Calu3 (cell line): ENCODE results near the gene TARS2. TPM values are rescaled to one million over a fixed set of nuclear protein-coding genes. Genes with fewer than 3 reads are reported as not detected.

ENCODE experiments used
- BruUV-seq: library from RNA; stranded (reverse); fragments of 400-500 nt; replicated peaks from 2 replicates; lab custom pipeline; 2021; lab: Mats Ljungman, UMichigan
- CTCF ChIA-PET: fragments of 300-600 bp; sonication (Branson Sonifier 250); formaldehyde crosslinking; loops from one replicate; lab custom pipeline; 2022; ENCODE audit warnings: antibody characterized with exemption; lab: Charles Lee
- DNase-seq: peaks from one replicate; pipeline ENCODE4 v3.0.0; 2022
- H3K27ac Mint-ChIP-seq: one replicate; pipeline ENCODE4 v1.8.0; 2022; ENCODE audit warnings: mixed read lengths; ENCODE audit not compliant: unreplicated experiment
- H3K27me3 Mint-ChIP-seq: one replicate; pipeline ENCODE4 v1.8.0; 2022; ENCODE audit warnings: mixed read lengths; ENCODE audit not compliant: unreplicated experiment
- H3K36me3 Mint-ChIP-seq: one replicate; pipeline ENCODE4 v1.8.0; 2022; ENCODE audit warnings: mild to moderate bottlenecking, moderate library complexity, mixed read lengths; ENCODE audit not compliant: insufficient read depth, unreplicated experiment
- H3K4me1 Mint-ChIP-seq: one replicate; pipeline ENCODE4 v1.8.0; 2022; ENCODE audit warnings: mild to moderate bottlenecking, low read depth, mixed read lengths; ENCODE audit not compliant: unreplicated experiment
- H3K4me3 Mint-ChIP-seq: one replicate; pipeline ENCODE4 v1.8.0; 2022; ENCODE audit warnings: mild to moderate bottlenecking, low read depth, moderate library complexity, mixed read lengths; ENCODE audit not compliant: unreplicated experiment
- H3K9me3 Mint-ChIP-seq: one replicate; pipeline ENCODE4 v1.8.0; 2022; ENCODE audit warnings: low read depth, mixed read lengths; ENCODE audit not compliant: unreplicated experiment
- intact Hi-C: fragments of 100-400 bp; cut with micrococcal nuclease; formaldehyde crosslinking; loops from one replicate; pipeline ENCODE4 v1.10.0; 2022; ENCODE audit not compliant: unreplicated experiment
- total RNA-seq: library from RNA; stranded (reverse); gene quantifications from 2 replicates; pipeline ENCODE4 v1.2.3, GENCODE V29; 2022
- TF ChIP-seq, protein P1 (sequence below): fragments of 200-600 bp; IDR thresholded peaks from one replicate; pipeline ENCODE4 v1.8.0; 2022; ENCODE audit warnings: antibody characterized with exemption; ENCODE audit not compliant: unreplicated experiment

TARS2 gene
- total RNA-seq, 1 experiment from 2014 or later = 42.2 TPM

DNA sequence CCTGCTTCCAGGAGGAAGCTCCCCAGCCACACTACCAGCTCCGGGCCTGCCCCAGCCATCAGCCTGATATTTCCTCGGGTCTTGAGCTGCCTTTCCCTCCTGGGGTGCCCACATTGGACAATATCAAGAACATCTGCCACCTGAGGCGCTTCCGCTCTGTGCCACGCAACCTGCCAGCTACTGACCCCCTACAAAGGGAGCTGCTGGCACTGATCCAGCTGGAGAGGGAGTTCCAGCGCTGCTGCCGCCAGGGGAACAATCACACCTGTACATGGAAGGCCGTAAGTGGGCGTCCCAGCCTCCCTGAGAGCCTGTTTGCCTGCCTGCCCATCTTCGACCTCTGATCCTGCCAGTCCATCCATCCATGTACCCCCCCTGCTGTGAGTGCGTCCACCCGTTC is 24.3 kb downstream of the TARS2 start:
- H3K27me3 Mint-ChIP-seq = no peaks in the 10 kb centered on the region
- TF ChIP-seq, protein P1, sequence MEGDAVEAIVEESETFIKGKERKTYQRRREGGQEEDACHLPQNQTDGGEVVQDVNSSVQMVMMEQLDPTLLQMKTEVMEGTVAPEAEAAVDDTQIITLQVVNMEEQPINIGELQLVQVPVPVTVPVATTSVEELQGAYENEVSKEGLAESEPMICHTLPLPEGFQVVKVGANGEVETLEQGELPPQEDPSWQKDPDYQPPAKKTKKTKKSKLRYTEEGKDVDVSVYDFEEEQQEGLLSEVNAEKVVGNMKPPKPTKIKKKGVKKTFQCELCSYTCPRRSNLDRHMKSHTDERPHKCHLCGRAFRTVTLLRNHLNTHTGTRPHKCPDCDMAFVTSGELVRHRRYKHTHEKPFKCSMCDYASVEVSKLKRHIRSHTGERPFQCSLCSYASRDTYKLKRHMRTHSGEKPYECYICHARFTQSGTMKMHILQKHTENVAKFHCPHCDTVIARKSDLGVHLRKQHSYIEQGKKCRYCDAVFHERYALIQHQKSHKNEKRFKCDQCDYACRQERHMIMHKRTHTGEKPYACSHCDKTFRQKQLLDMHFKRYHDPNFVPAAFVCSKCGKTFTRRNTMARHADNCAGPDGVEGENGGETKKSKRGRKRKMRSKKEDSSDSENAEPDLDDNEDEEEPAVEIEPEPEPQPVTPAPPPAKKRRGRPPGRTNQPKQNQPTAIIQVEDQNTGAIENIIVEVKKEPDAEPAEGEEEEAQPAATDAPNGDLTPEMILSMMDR = no peak
- intact Hi-C loops = no loop called here
- peaks cover 16% of the 10 kb centered on the region for H3K4me1 Mint-ChIP-seq
- no peaks in the 10 kb centered on the region for H3K9me3 Mint-ChIP-seq
- no peak overlapping the region for H3K27ac Mint-ChIP-seq
- H3K4me3 Mint-ChIP-seq = no peak overlapping the region
- no peak for DNase-seq
- CTCF ChIA-PET = interaction anchor here (0.9 kb wide), 1 partner anchor 22 kb away, joined by 3 read pairs; no protein-coding TSS in a partner anchor
- H3K36me3 Mint-ChIP-seq = peaks cover 25% of the 10 kb centered on the region
- BruUV-seq = no TSS peak

DNA sequence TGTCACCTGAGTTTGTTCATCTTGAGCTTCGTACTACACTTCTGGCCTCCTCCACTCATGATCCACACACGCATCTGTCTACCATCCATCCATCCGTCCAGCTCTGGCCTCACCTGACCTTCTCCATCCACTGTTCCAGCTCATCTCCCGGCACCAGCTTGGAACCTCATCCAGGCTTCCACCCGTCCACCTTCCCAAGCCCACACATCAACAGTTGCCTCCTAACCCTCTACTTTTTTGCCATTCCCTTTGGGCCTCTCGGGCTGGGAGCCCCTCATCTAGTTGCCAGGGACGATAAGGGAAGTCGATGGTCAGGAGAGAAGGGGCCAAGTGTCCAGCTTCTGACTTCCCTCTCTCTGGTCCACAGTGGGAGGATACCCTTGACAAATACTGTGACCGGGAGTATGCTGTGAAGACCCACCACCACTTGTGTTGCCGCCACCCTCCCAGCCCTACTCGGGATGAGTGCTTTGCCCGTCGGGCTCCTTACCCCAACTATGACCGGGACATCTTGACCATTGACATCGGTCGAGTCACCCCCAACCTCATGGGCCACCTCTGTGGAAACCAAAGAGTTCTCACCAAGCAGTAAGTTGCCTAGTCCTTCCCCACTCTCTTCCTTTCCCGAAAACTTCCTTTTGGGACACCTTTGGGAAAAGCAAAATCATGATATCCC is 24.9 kb downstream of the TARS2 start:
- CTCF ChIA-PET = interaction anchor here (0.9 kb wide), 1 partner anchor 21 kb away, joined by 3 read pairs; no protein-coding TSS in a partner anchor
- H3K27ac Mint-ChIP-seq = no peak overlapping the region
- peaks cover 19% of the 10 kb centered on the region for H3K4me1 Mint-ChIP-seq
- H3K9me3 Mint-ChIP-seq = no peaks in the 10 kb centered on the region
- H3K27me3 Mint-ChIP-seq = no peaks in the 10 kb centered on the region
- TF ChIP-seq, protein P1 = no peak
- H3K4me3 Mint-ChIP-seq = no peak overlapping the region
- peaks cover 25% of the 10 kb centered on the region for H3K36me3 Mint-ChIP-seq
- intact Hi-C loops = no loop called here
- BruUV-seq = no TSS peak
- DNase-seq = no peak

DNA sequence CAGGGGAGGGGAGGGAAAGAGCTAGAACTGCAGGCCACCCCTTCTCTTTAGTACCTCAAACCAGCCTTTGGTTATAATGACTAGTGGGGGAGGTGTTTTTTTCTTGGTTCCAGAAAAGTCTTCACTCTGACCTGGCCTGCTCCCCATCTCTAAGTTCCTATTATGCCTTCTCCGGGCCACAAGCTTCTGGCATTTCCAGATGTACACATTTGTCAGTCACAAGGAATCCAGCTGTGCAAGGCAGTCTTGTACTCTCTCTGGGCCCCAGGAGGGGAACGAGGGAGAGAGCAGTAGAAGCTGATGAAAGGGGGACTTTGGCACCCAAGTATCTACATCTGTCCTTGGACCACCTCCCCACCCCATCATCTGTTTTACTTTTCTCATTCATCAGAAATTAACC is 25.6 kb downstream of the TARS2 start:
- H3K4me1 Mint-ChIP-seq = peaks cover 14% of the 10 kb centered on the region
- no peaks in the 10 kb centered on the region for H3K27me3 Mint-ChIP-seq
- intact Hi-C loops = no loop called here
- DNase-seq = no peak
- no TSS peak for BruUV-seq
- H3K4me3 Mint-ChIP-seq = no peak overlapping the region
- H3K36me3 Mint-ChIP-seq = peaks cover 22% of the 10 kb centered on the region
- no peak overlapping the region for H3K27ac Mint-ChIP-seq
- CTCF ChIA-PET = no interaction called here
- no peaks in the 10 kb centered on the region for H3K9me3 Mint-ChIP-seq
- TF ChIP-seq, protein P1 = no peak

DNA sequence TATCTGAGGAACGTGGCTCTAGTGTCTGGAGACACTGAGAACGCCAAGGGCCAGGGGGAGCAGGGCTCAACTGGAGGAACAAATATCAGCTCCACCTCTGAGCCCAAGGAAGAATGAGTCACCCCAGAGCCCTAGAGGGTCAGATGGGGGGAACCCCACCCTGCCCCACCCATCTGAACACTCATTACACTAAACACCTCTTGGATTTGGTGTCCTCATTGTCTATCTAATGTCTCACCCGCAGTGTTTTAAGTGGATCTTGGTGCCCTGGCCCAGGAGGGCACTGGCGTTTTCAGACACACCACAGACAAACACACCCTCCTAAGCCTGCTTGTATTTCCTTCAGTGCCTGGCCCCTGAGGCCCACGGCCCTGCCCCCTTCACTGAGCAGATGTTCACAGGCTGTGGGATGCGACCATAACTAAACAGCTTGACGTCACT is 26.2 kb downstream of the TARS2 start:
- Mint-ChIP-seq H3K9me3 (no peaks in the 10 kb centered on the region), H3K4me3 (no peak overlapping the region), H3K27me3 (no peaks in the 10 kb centered on the region), H3K4me1 (peaks cover 12% of the 10 kb centered on the region), H3K27ac (no peak overlapping the region), H3K36me3 (peaks cover 21% of the 10 kb centered on the region)
- intact Hi-C loops = no loop called here
- TF ChIP-seq, protein P1 = no peak
- no TSS peak for BruUV-seq
- CTCF ChIA-PET = no interaction called here
- no peak for DNase-seq
